A673 (cell line): ENCODE results near the gene OR12D1. TPM values are rescaled to one million over a fixed set of nuclear protein-coding genes. Genes with fewer than 3 reads are reported as not detected.

Experiments
- BruUV-seq: library from RNA; stranded (reverse); fragments of 400-500 nt; replicated peaks from 2 replicates; lab custom pipeline; 2021; lab: Mats Ljungman, UMichigan
- CTCF ChIA-PET: fragments of 300-600 bp; sonication (Branson Sonifier 250); formaldehyde crosslinking; loops from one replicate; lab custom pipeline; 2022; ENCODE audit warnings: antibody characterized with exemption; lab: Charles Lee
- POLR2A ChIA-PET: fragments of 300-600 bp; sonication (Branson Sonifier 250); formaldehyde crosslinking; loops from one replicate; lab custom pipeline; 2022; ENCODE audit warnings: antibody characterized with exemption; ENCODE audit not compliant: low non-redundant PET; lab: Charles Lee
- DNase-seq: peaks from one replicate; pipeline ENCODE4 v3.0.0-alpha.2; 2015; ENCODE audit warnings: low spot score
- H3K27ac ChIP-seq: fragments of 200-600 bp; sonication (generic); 2 replicates; pipeline ENCODE4 v1.5.1; 2016; ENCODE audit warnings: mixed run types, low read depth, mild to moderate bottlenecking, mixed read lengths, antibody characterized with exemption, low read length; ENCODE audit not compliant: poor library complexity, severe bottlenecking
- H3K27me3 ChIP-seq: fragments of 200-600 bp; sonication (generic); replicated peaks from 2 replicates; pipeline ENCODE4 v1.6.1; 2017; ENCODE audit warnings: mixed run types, low read depth, mild to moderate bottlenecking, mixed read lengths, antibody characterized with exemption, low read length; ENCODE audit not compliant: insufficient read depth, poor library complexity
- H3K36me3 ChIP-seq: fragments of 200-600 bp; sonication (generic); 2 replicates; pipeline ENCODE4 v1.6.1; 2016; ENCODE audit warnings: mixed run types, mild to moderate bottlenecking, mixed read lengths, antibody characterized with exemption, low read length; ENCODE audit not compliant: insufficient read depth, poor library complexity, severe bottlenecking
- H3K4me1 ChIP-seq: fragments of 200-600 bp; sonication (generic); 2 replicates; pipeline ENCODE4 v1.6.1; 2017; ENCODE audit warnings: mixed run types, mild to moderate bottlenecking, mixed read lengths, antibody characterized with exemption, low read length; ENCODE audit not compliant: insufficient read depth, poor library complexity, severe bottlenecking
- H3K4me3 ChIP-seq: fragments of 200-600 bp; sonication (generic); 2 replicates; pipeline ENCODE4 v1.5.1; 2016; ENCODE audit warnings: low read depth, mixed run types, mild to moderate bottlenecking, mixed read lengths, low read length; ENCODE audit not compliant: poor library complexity, severe bottlenecking
- H3K9me3 ChIP-seq: fragments of 200-600 bp; sonication (generic); 2 replicates; pipeline ENCODE4 v1.6.1; 2016; ENCODE audit warnings: mixed run types, low read depth, mild to moderate bottlenecking, mixed read lengths, antibody characterized with exemption, low read length; ENCODE audit not compliant: poor library complexity, severe bottlenecking
- EZH2 ChIP-seq: fragments of 200-600 bp; sonication (generic); IDR thresholded peaks from 2 replicates; pipeline ENCODE4 v1.6.1; 2017; ENCODE audit warnings: borderline replicate concordance, low read depth, mild to moderate bottlenecking, mixed read lengths, antibody characterized with exemption, low read length; ENCODE audit not compliant: poor library complexity, severe bottlenecking
- intact Hi-C: fragments of 100-400 bp; cut with micrococcal nuclease; formaldehyde crosslinking; loops from one replicate; pipeline ENCODE4 v1.10.0; 2022; ENCODE audit not compliant: unreplicated experiment
- total RNA-seq: library from RNA; stranded (reverse); gene quantifications from 2 replicates; pipeline ENCODE4 v1.2.3, GENCODE V29; 2021
- TF ChIP-seq, protein P1 (sequence below): fragments of 300-800, 200-600 bp; sonication (generic); conservative IDR thresholded peaks from 2 replicates; pipeline ENCODE4 v1.5.1; 2017; ENCODE audit warnings: low read depth, mild to moderate bottlenecking, antibody characterized with exemption, low read length, moderate library complexity, mixed read lengths

OR12D1 gene
- total RNA-seq, 1 experiment from 2014 or later = not detected

DNA sequence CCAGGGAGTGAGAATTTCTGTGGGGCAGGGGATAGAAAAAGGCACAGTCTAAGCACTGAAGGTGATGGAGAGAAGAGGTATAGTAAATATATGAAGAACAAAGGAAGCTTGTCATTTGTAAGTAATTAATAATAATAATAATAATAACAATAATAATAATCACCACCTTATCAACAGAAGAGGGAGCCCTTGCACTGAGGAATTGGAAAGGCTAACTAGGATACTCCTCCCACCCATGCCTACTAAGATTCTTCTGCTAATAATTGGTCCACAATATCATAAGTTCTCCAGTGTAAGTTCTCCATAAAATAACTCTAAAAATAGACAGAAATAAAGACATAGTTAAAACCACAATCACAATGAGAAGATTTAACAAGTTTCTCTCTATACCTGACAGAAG, 38.7 kb upstream of the OR12D1 start:
- TF ChIP-seq, protein P1, sequence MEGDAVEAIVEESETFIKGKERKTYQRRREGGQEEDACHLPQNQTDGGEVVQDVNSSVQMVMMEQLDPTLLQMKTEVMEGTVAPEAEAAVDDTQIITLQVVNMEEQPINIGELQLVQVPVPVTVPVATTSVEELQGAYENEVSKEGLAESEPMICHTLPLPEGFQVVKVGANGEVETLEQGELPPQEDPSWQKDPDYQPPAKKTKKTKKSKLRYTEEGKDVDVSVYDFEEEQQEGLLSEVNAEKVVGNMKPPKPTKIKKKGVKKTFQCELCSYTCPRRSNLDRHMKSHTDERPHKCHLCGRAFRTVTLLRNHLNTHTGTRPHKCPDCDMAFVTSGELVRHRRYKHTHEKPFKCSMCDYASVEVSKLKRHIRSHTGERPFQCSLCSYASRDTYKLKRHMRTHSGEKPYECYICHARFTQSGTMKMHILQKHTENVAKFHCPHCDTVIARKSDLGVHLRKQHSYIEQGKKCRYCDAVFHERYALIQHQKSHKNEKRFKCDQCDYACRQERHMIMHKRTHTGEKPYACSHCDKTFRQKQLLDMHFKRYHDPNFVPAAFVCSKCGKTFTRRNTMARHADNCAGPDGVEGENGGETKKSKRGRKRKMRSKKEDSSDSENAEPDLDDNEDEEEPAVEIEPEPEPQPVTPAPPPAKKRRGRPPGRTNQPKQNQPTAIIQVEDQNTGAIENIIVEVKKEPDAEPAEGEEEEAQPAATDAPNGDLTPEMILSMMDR = no peak; the same call in 1 of the 2 replicates
- TF ChIP-seq EZH2 = no peak
- no TSS peak for BruUV-seq
- Histone ChIP-seq H3K27ac (no peak overlapping the region), H3K36me3 (no peaks in the 10 kb centered on the region), H3K4me1 (no peaks in the 10 kb centered on the region), H3K9me3 (no peaks in the 10 kb centered on the region), H3K4me3 (no peak overlapping the region), H3K27me3 (peaks cover 15% of the 10 kb centered on the region)
- ChIA-PET POLR2A (no interaction called here), CTCF (interaction anchor here (0.6 kb wide), 1 partner anchor 257 kb away, joined by 3 read pairs; the partner anchor contains the start of gene GABBR1)
- intact Hi-C loops = loop anchor here (5.0 kb wide), 1 partner anchor 211 kb away; the partner anchor contains the start of gene OR2H2
- DNase-seq = peak; percentile 19

DNA sequence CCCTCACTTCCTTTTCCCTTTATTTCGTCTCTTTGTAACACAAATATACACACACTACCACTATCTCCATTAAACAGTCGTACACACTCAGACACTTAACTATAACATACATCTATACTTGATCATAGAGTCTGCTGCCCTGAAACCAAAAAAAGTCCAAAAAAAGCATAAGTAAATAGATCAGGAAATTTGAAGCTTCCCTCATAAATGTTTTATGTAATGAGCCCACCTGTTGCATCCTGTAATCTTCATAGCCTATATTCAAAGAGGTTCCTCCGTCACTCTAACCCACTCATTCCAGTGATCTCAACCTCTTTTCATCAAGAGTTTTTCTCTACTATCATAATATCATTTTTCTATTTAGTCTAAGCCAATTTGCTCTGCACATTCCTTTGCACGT, 26.2 kb upstream of the OR12D1 start:
- no peak overlapping the region for H3K4me3 ChIP-seq
- no TSS peak for BruUV-seq
- H3K36me3 ChIP-seq = no peaks in the 10 kb centered on the region
- TF ChIP-seq, protein P1 = no peak
- no peak for TF ChIP-seq EZH2
- no peak for DNase-seq
- no peaks in the 10 kb centered on the region for H3K9me3 ChIP-seq
- H3K4me1 ChIP-seq = no peaks in the 10 kb centered on the region
- peaks cover 22% of the 10 kb centered on the region for H3K27me3 ChIP-seq
- POLR2A ChIA-PET = no interaction called here
- intact Hi-C loops = no loop called here
- CTCF ChIA-PET = no interaction called here
- H3K27ac ChIP-seq = no peak overlapping the region

DNA sequence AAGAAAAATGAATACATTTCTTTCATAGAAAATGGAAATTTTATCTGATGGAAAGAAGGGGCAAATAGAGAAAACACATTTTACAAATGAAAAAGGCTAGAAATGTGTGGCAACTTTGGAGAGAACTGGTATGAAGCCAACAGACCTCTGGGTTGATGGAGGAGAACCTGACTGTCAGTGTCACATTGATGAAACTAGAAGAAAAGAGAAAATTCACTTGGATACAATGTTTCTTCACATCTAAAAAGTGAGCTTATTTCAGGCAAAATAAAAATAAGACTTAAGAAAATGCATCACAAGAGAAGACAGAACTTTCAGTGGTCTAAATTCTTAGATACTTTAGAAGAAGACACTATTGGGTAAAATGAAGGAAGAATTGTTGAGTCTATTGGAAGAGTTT, 19.4 kb upstream of the OR12D1 start, which contains the start of gene OR12D2:
TSS of gene OR12D2 (plus strand) at position 301 of the 400 bp plus-strand sequence. CDS start 1,069 bp downstream, outside the sequence.
- Histone ChIP-seq H3K27me3 (peaks cover 36% of the 10 kb centered on the region), H3K36me3 (no peaks in the 10 kb centered on the region), H3K9me3 (no peaks in the 10 kb centered on the region), H3K27ac (no peak within 1 kb of the TSS), H3K4me3 (no peak within 1 kb of the TSS), H3K4me1 (no peaks in the 10 kb centered on the region)
- no peak for DNase-seq
- BruUV-seq = no TSS peak
- CTCF ChIA-PET = no interaction called here
- TF ChIP-seq EZH2 = no peak
- TF ChIP-seq, protein P1 = no peak
- intact Hi-C loops = no loop called here
- POLR2A ChIA-PET = no interaction called here
